PFSK-1 (cell line): ENCODE results near the gene GJE1.

Experiments
- FOXP2 ChIP-seq: optimal IDR thresholded peaks from 2 replicates; pipeline ENCODE3; 2011; ENCODE audit warnings: borderline replicate concordance, control low read depth, inconsistent platforms; ENCODE audit not compliant: insufficient read depth; ENCODE audit errors: extremely low read length, extremely low read depth
- POLR2AphosphoS5 ChIP-seq: IDR thresholded peaks from 2 replicates; pipeline ENCODE4 v1.6.1; 2012; ENCODE audit warnings: low read depth, mild to moderate bottlenecking, control low read depth, low read length, moderate library complexity
- REST ChIP-seq, 2 experiments: IDR thresholded peaks; 2 replicates each; pipeline versions ENCODE4 v1.6.1 to v1.8.0; 2011 to 2012; ENCODE audit warnings: low read depth in 2 of 2, low read length in 2 of 2, control low read depth in 1 of 2, inconsistent platforms in 1 of 2, mild to moderate bottlenecking in 1 of 2, moderate library complexity in 1 of 2; ENCODE audit not compliant: insufficient read depth in 1 of 2
- SIN3A ChIP-seq: IDR thresholded peaks from 2 replicates; pipeline ENCODE4 v1.6.1; 2012; ENCODE audit warnings: mild to moderate bottlenecking, low read length, moderate library complexity, borderline replicate concordance; ENCODE audit not compliant: insufficient read depth
- TAF1 ChIP-seq: IDR thresholded peaks from 2 replicates; pipeline ENCODE4 v1.6.1; 2012; ENCODE audit warnings: low read length, control low read depth, borderline replicate concordance; ENCODE audit not compliant: insufficient read depth

GJE1 gene

GRCh38 chr6:142171351-142171750 lies 38.6 kb downstream of the GJE1 start:
- TF ChIP-seq FOXP2 (no peak), SIN3A (no peak), REST (IDR thresholded peaks at IDR 0.05; ENCODE audit: insufficient read depth in 1 of 2, low read depth in 2 of 2, low read length in 2 of 2) (no peak), TAF1 (no peak), POLR2AphosphoS5 (no peak)

GRCh38 chr6:142172758-142173157 lies 40.0 kb downstream of the GJE1 start:
- TF ChIP-seq FOXP2 (no peak), POLR2AphosphoS5 (no peak), REST (IDR thresholded peaks at IDR 0.05; ENCODE audit: insufficient read depth in 1 of 2, low read depth in 2 of 2, low read length in 2 of 2) (no peak), TAF1 (no peak), SIN3A (no peak)

GRCh38 chr6:142173980-142174379 lies 41.3 kb downstream of the GJE1 start:
- TF ChIP-seq SIN3A = no peak
- TF ChIP-seq POLR2AphosphoS5 = no peak
- TF ChIP-seq REST (IDR thresholded peaks at IDR 0.05; ENCODE audit: insufficient read depth in 1 of 2, low read depth in 2 of 2, low read length in 2 of 2) = no peak
- no peak for TF ChIP-seq TAF1

GRCh38 chr6:142174703-142175102 lies 42.0 kb downstream of the GJE1 start:
- TF ChIP-seq SIN3A = no peak
- no peak for TF ChIP-seq FOXP2
- TF ChIP-seq POLR2AphosphoS5 = no peak
- TF ChIP-seq TAF1 = no peak
- TF ChIP-seq REST (IDR thresholded peaks at IDR 0.05; ENCODE audit: insufficient read depth in 1 of 2, low read depth in 2 of 2, low read length in 2 of 2) = no peak

- TF ChIP-seq POLR2AphosphoS5 = no peak
Observed at GRCh38 chr6:142178129-142178528, 45.4 kb downstream of the GJE1 start.

GRCh38 chr6:142182004-142182403 lies 49.3 kb downstream of the GJE1 start:
- TF ChIP-seq SIN3A (no peak), FOXP2 (no peak), POLR2AphosphoS5 (no peak), REST (IDR thresholded peaks at IDR 0.05; ENCODE audit: insufficient read depth in 1 of 2, low read depth in 2 of 2, low read length in 2 of 2) (no peak), TAF1 (no peak)
